ENCODE data around the gene HAGHL.

HAGHL gene

GRCh38 chr16:726438-727290 is at the start of gene HAGHL, which contains the start of gene CCDC78:
TSS of gene HAGHL (plus strand) at chr16:727106. CDS start at chr16:727510, 404 bp downstream.
TSS of gene CCDC78 (minus strand) at chr16:726443. CDS start at chr16:726367, 76 bp downstream.
- DNase-seq (ENCODE audit: low read depth), result peak; percentile 46

GRCh38 chr16:677316-678190 is 49.4 kb upstream of the HAGHL start:
- DNase-seq (ENCODE audit: low read depth), result no peak

- DNase-seq (ENCODE audit: low read depth), result no peak
These were observed 48.6 kb upstream of the HAGHL start for GRCh38 chr16:678209-678857.

GRCh38 chr16:678858-679813 is 47.8 kb upstream of the HAGHL start:
- no peak for DNase-seq (ENCODE audit: low read depth)

GRCh38 chr16:679814-680624 is 46.9 kb upstream of the HAGHL start, which contains the start of gene STUB1:
TSS of gene STUB1 (plus strand) at chr16:680410. CDS start at chr16:680526, 116 bp downstream.
- peak; percentile 83 for DNase-seq (ENCODE audit: low read depth)

- no peak for DNase-seq (ENCODE audit: low read depth)
These were observed 46.3 kb upstream of the HAGHL start for GRCh38 chr16:680625-680945.

- no peak for DNase-seq (ENCODE audit: low read depth)
These were observed 45.8 kb upstream of the HAGHL start for GRCh38 chr16:680967-681745.

- DNase-seq (ENCODE audit: low read depth), result no peak
These were observed 45.0 kb upstream of the HAGHL start for GRCh38 chr16:681746-682427.

- no peak for DNase-seq (ENCODE audit: low read depth)
These were observed 44.2 kb upstream of the HAGHL start for GRCh38 chr16:682493-683395.

- no peak for DNase-seq (ENCODE audit: low read depth)
These were observed 43.4 kb upstream of the HAGHL start for GRCh38 chr16:683396-684070.

- DNase-seq (ENCODE audit: low read depth), result peak; percentile 95
These were observed 42.7 kb upstream of the HAGHL start, which contains the start of gene JMJD8 for GRCh38 chr16:684071-684794. TSS of gene JMJD8 (minus strand) at chr16:684334. CDS start at chr16:684319, 15 bp downstream.

- no peak for DNase-seq (ENCODE audit: low read depth)
These were observed 41.8 kb upstream of the HAGHL start for GRCh38 chr16:684961-685696.

- DNase-seq (ENCODE audit: low read depth), result no peak
These were observed 40.9 kb upstream of the HAGHL start for GRCh38 chr16:685967-686366.

GRCh38 chr16:686459-687260 is 40.2 kb upstream of the HAGHL start:
- no peak for DNase-seq (ENCODE audit: low read depth)

GRCh38 chr16:687499-687898 is 39.4 kb upstream of the HAGHL start:
- DNase-seq (ENCODE audit: low read depth), result no peak
